ENCODE measurements around the gene CALHM3. TPM values are rescaled to one million over a fixed set of nuclear protein-coding genes. Genes with fewer than 3 reads are reported as not detected.
"Not testable (repeated sequence)": the region's sequence is repeated elsewhere in the genome, so short reads cannot be mapped to it uniquely, and the experiment has no call there.

Gene CALHM3, protein sequence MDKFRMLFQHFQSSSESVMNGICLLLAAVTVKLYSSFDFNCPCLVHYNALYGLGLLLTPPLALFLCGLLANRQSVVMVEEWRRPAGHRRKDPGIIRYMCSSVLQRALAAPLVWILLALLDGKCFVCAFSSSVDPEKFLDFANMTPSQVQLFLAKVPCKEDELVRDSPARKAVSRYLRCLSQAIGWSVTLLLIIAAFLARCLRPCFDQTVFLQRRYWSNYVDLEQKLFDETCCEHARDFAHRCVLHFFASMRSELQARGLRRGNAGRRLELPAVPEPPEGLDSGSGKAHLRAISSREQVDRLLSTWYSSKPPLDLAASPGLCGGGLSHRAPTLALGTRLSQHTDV
- total RNA-seq: under 1 TPM in 1 of 2 donors, not detected in 1; 0.52 TPM

DNA sequence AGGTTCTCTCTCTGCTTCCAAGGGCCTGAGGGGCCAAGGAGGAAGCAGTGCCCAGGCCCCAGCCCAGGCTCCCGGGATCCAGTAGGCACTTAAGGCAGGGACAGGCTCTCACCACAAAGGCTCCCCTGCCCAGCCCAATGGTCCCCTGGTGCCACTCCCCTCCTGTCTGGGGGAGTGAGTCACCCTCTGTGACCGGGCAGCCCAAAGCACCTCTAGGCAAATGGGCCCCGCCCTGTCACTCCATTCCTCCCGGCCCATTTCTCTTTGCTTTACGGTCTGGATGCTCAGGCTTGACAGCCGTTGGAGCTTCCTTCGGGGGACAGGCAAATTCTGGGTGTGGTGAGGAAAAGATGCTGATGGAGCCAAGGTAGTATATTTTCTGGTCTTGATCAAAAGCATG, at the start of gene CALHM3:
Gene CALHM3, minus strand, starts transcription at position 106 of the 400 bp plus-strand sequence. CDS start 208 bp downstream, outside the sequence.
- H3K36me3 ChIP-seq (replicated peaks in 1 of 2; ENCODE audit: insufficient read depth in 1 of 2, low read depth in 2 of 2): no peaks in the 10 kb centered on the region
- ATAC-seq (no peak), DNase-seq (no peak)
- no peak within 1 kb of the TSS for H3K27ac ChIP-seq
- intact Hi-C loops (cut with DNase I): loop anchor here (5.0 kb wide), 1 partner anchor 57 kb away; no protein-coding TSS in a partner anchor
- TF ChIP-seq, protein P1, sequence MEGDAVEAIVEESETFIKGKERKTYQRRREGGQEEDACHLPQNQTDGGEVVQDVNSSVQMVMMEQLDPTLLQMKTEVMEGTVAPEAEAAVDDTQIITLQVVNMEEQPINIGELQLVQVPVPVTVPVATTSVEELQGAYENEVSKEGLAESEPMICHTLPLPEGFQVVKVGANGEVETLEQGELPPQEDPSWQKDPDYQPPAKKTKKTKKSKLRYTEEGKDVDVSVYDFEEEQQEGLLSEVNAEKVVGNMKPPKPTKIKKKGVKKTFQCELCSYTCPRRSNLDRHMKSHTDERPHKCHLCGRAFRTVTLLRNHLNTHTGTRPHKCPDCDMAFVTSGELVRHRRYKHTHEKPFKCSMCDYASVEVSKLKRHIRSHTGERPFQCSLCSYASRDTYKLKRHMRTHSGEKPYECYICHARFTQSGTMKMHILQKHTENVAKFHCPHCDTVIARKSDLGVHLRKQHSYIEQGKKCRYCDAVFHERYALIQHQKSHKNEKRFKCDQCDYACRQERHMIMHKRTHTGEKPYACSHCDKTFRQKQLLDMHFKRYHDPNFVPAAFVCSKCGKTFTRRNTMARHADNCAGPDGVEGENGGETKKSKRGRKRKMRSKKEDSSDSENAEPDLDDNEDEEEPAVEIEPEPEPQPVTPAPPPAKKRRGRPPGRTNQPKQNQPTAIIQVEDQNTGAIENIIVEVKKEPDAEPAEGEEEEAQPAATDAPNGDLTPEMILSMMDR (IDR thresholded peaks at IDR 0.05): no peak
- no peak for TF ChIP-seq POLR2A (IDR thresholded peaks at IDR 0.05)
- H3K9me3 ChIP-seq: no peaks in the 10 kb centered on the region
- no peak within 1 kb of the TSS for H3K4me3 ChIP-seq
- H3K27me3 ChIP-seq: no peaks in the 10 kb centered on the region
- WGBS, 2 donors: 66 to 76% methylated on average over 4 to 7 of the region's 7 CpGs
- peaks cover 8% of the 10 kb centered on the region for H3K4me1 ChIP-seq

DNA sequence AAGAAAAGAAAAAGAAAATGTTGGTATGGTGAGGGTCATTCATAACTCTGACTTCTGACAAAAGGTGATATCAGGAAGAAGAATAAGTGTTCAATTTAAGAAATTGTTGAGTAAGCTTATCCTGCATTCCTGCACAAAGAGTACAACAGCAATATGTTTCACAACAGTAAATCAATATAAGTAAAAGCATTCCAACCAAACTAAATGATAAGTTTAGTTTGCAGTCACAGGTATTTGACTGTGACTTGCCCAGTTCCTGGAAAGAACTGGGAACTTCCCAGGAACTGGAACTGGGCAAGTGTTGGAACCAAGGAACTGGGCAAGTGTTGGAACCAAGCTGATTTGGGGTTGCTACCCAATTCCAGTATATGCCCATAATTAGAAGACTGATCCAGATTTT, 49.5 kb upstream of the CALHM3 start:
- peaks cover 12% of the 10 kb centered on the region for H3K4me1 ChIP-seq
- ATAC-seq (peak; percentile 84), DNase-seq (no peak)

DNA sequence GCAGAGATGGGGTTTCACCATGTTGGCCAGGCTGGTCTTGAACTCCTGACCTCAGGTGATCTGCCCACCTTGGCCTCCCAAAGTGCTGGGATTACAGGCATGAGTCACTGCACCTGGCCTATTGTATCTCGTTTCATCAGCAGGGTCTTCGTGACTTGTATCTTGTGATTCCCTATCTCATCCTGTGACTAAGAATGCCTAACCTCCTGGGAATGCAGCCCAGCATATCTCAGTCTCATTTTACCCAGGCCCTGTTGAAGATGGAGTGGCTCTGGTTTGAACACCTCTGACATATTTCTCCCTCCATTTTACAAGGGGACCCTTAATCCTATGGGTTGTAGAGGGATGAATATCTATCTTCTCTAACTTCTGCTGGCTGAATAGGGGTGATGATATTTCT, 48.4 kb upstream of the CALHM3 start:
- DNase-seq; ATAC-seq; H3K36me3 ChIP-seq (replicated peaks in 1 of 2; ENCODE audit: insufficient read depth in 1 of 2, low read depth in 2 of 2); H3K9me3 ChIP-seq; H3K4me3 ChIP-seq; H3K27me3 ChIP-seq; intact Hi-C loops (cut with DNase I): not testable (repeated sequence)
- H3K27ac ChIP-seq: peak overlapping the region in 1 of 4 donors; percentile 1
- 57 to 76% methylated on average over 2 of the region's 2 CpGs for WGBS, 2 donors
- H3K4me1 ChIP-seq: peaks cover 12% of the 10 kb centered on the region

More for the DNA sequence above, 49.5 kb upstream of the CALHM3 start:
- H3K4me3 ChIP-seq: no peak overlapping the region
- TF ChIP-seq POLR2A (IDR thresholded peaks at IDR 0.05): no peak
- H3K36me3 ChIP-seq (replicated peaks in 1 of 2; ENCODE audit: insufficient read depth in 1 of 2, low read depth in 2 of 2): no peaks in the 10 kb centered on the region
- no peaks in the 10 kb centered on the region for H3K27me3 ChIP-seq
- intact Hi-C loops (cut with DNase I): no loop called here
- H3K27ac ChIP-seq: peak overlapping the region in 3 of 4 donors; percentile 5 to 12 (median 12)
- no peaks in the 10 kb centered on the region for H3K9me3 ChIP-seq

DNA sequence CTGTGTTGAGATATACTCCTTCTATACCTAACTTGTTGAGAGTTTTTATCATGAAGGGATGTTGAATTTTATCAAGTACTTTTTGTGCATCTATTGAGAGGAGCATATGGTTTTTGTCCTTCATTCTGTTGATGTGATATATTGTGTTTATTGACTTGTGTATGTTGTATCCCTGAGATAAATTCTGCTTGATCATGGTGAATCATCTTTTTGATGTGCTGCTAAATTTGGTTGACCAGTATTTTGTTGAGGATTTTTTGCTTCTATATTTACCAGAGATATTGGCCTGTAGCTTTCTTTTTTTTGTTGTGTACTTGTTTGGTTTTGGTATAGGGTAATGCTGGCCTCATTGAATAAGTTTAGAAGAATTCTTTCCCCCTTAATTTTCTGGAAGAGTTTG, 46.9 kb upstream of the CALHM3 start:
- no peak for TF ChIP-seq POLR2A (IDR thresholded peaks at IDR 0.05)
- TF ChIP-seq, protein P1 (IDR thresholded peaks at IDR 0.05): no peak
- H3K9me3 ChIP-seq: no peaks in the 10 kb centered on the region
- H3K27ac ChIP-seq: no peak overlapping the region
- ATAC-seq: no peak
- no peak for DNase-seq
- H3K4me3 ChIP-seq: no peak overlapping the region
- no peaks in the 10 kb centered on the region for H3K36me3 ChIP-seq (replicated peaks in 1 of 2; ENCODE audit: insufficient read depth in 1 of 2, low read depth in 2 of 2)
- peaks cover 12% of the 10 kb centered on the region for H3K4me1 ChIP-seq
- intact Hi-C loops (cut with DNase I): no loop called here
- no peaks in the 10 kb centered on the region for H3K27me3 ChIP-seq

DNA sequence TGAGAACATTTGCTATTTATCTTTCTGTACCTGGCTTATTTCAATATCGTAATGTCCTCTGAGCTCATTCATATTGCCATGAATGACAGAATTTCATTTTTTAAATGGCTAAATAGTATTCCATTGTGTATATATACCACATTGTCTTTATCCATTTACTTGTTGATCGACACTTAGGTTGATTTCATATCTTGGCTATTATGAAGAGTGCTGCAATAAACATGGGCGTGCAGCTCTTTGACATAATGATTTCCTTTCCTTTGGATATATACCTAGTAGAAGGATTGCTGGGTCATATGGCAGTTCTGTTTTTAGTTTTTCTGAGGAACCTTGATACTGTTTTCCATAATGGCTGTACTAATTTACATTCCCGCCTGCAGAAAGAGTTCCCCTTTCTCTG, 44.6 kb upstream of the CALHM3 start:
- intact Hi-C loops (cut with DNase I): no loop called here
- no peak for TF ChIP-seq POLR2A (IDR thresholded peaks at IDR 0.05)
- Histone ChIP-seq H3K27me3 (no peaks in the 10 kb centered on the region), H3K27ac (no peak overlapping the region), H3K4me1 (peaks cover 9% of the 10 kb centered on the region), H3K9me3 (no peaks in the 10 kb centered on the region), H3K36me3 (replicated peaks in 1 of 2; ENCODE audit: insufficient read depth in 1 of 2, low read depth in 2 of 2) (no peaks in the 10 kb centered on the region), H3K4me3 (no peak overlapping the region)
- 80 to 81% methylated on average over 4 of the region's 4 CpGs for WGBS, 2 donors
- DNase-seq: no peak
- ATAC-seq: no peak

DNA sequence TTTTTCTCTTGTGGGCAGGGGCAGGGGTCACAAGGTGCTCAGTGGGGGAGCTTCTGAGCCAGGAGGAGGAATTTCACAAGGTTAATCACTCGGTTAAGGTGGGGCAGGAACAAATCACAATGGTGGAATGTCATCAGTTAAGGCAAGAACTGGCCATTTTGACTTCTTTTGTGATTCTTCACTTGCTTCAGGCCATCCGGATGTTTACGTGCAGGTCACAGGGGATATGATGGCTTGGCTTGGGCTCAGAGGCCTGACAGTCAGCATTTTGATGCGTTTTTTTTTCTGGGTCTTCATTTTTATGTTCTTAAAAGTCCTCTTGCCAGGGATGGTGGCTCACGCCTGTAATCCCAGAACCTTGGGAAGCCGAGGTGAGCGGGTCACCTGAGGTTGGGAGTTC, 43.0 kb upstream of the CALHM3 start:
- DNase-seq; H3K36me3 ChIP-seq (replicated peaks in 1 of 2; ENCODE audit: insufficient read depth in 1 of 2, low read depth in 2 of 2); ATAC-seq; H3K27me3 ChIP-seq; H3K27ac ChIP-seq; intact Hi-C loops (cut with DNase I); H3K4me3 ChIP-seq; H3K9me3 ChIP-seq; H3K4me1 ChIP-seq: not testable (repeated sequence)
- 87 to 91% methylated on average over 7 of the region's 7 CpGs for WGBS, 2 donors

DNA sequence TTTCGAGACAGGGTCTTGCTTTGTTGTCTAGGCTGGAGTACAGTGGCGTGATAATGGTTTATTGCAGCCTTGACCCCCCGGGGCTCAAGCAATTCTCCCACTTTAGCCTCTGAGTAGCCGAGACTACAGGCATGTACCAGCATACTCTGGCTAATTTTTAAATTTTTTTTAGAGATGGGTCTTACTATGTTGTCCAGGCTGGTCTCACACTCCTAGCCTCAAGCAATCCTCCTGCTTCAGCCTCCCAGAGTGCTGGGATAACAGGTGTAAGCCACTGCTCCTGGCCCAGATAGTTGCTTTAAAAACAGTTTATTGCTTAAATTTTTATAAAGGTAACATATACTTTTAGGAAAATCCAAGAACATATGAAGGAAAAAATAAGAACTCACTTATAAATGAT, 40.8 kb upstream of the CALHM3 start:
- ATAC-seq (no peak), DNase-seq (no peak)
- no peaks in the 10 kb centered on the region for H3K36me3 ChIP-seq (replicated peaks in 1 of 2; ENCODE audit: insufficient read depth in 1 of 2, low read depth in 2 of 2)
- no peaks in the 10 kb centered on the region for H3K27me3 ChIP-seq
- H3K4me3 ChIP-seq: no peak overlapping the region
- no peak overlapping the region for H3K27ac ChIP-seq
- intact Hi-C loops (cut with DNase I): no loop called here
- TF ChIP-seq POLR2A (IDR thresholded peaks at IDR 0.05): no peak
- TF ChIP-seq, protein P1 (IDR thresholded peaks at IDR 0.05): no peak
- H3K4me1 ChIP-seq: peaks cover 13% of the 10 kb centered on the region
- no peaks in the 10 kb centered on the region for H3K9me3 ChIP-seq
- WGBS, 2 donors: 84 to 88% methylated on average over 4 of the region's 4 CpGs
